Measurements from ENCODE around the gene MACF1. TPM values are rescaled to one million over a fixed set of nuclear protein-coding genes. Genes with fewer than 3 reads are reported as not detected.

The MACF1 gene
- total and polyA plus RNA-seq, 8 donors = 49.8 to 161 (median 89.1) TPM

DNA sequence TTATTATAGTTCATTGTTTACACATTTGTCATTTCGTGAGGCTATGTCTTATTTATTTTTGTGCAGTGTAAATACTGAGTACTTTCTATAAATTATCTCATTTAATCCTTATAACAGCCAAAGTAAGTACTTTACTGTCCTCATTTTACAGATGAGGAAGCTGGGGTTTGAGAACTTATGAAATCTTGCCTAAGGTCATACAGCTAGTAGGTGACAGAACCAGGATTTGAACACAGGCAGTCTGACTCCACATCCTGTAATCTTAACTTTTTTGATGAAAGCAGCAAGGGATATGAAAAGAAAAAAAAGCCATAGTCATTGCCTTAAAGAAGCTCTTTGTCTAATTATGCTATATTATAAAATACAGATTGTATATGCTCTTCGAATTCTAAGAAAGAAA, 179.8 kb downstream of the MACF1 start:
- no peak overlapping the region for H3K27ac ChIP-seq
- TF ChIP-seq, protein P1, sequence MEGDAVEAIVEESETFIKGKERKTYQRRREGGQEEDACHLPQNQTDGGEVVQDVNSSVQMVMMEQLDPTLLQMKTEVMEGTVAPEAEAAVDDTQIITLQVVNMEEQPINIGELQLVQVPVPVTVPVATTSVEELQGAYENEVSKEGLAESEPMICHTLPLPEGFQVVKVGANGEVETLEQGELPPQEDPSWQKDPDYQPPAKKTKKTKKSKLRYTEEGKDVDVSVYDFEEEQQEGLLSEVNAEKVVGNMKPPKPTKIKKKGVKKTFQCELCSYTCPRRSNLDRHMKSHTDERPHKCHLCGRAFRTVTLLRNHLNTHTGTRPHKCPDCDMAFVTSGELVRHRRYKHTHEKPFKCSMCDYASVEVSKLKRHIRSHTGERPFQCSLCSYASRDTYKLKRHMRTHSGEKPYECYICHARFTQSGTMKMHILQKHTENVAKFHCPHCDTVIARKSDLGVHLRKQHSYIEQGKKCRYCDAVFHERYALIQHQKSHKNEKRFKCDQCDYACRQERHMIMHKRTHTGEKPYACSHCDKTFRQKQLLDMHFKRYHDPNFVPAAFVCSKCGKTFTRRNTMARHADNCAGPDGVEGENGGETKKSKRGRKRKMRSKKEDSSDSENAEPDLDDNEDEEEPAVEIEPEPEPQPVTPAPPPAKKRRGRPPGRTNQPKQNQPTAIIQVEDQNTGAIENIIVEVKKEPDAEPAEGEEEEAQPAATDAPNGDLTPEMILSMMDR (IDR thresholded peaks at IDR 0.05) = no peak
- no peaks in the 10 kb centered on the region for H3K9me3 ChIP-seq
- 73 to 83% methylated on average over 2 of the region's 2 CpGs for WGBS, 2 donors
- FAIRE-seq = no peak
- no peaks in the 10 kb centered on the region for H3K4me1 ChIP-seq
- DNase-seq = no peak
- no peak for ATAC-seq
- H3K36me3 ChIP-seq = peaks cover 0 to 55% (median 9%) of the 10 kb centered on the region in 3 donors
- no peak overlapping the region for H3K4me3 ChIP-seq
- intact Hi-C loops (cut with DNase I) = no loop called here
- no peaks in the 10 kb centered on the region for H3K27me3 ChIP-seq

GRCh38 chr1:39385067-39385988, 180.8 kb downstream of the MACF1 start:
- Histone ChIP-seq H3K27me3 (no peaks in the 10 kb centered on the region), H3K4me1 (no peaks in the 10 kb centered on the region), H3K36me3 (peaks cover 0 to 51% (median 9%) of the 10 kb centered on the region in 3 donors), H3K4me3 (no peak overlapping the region), H3K9me3 (no peaks in the 10 kb centered on the region), H3K27ac (no peak overlapping the region)
- intact Hi-C loops (cut with DNase I) = no loop called here
- TF ChIP-seq, protein P1 (IDR thresholded peaks at IDR 0.05) = no peak
- DNase-seq (no peak), ATAC-seq (no peak), FAIRE-seq (no peak)
- 81 to 82% methylated on average over 16 of the region's 16 CpGs for WGBS, 2 donors

GRCh38 chr1:39386997-39387396, 182.5 kb downstream of the MACF1 start:
- peaks cover 0 to 37% (median 4%) of the 10 kb centered on the region in 3 donors for H3K36me3 ChIP-seq
- ATAC-seq = no peak
- no peaks in the 10 kb centered on the region for H3K27me3 ChIP-seq
- no peak overlapping the region for H3K4me3 ChIP-seq
- FAIRE-seq = no peak
- no peak for DNase-seq
- TF ChIP-seq, protein P1 (IDR thresholded peaks at IDR 0.05) = no peak
- 34 to 41% methylated on average over 5 of the region's 5 CpGs for WGBS, 2 donors
- no peak overlapping the region for H3K27ac ChIP-seq
- intact Hi-C loops (cut with DNase I) = no loop called here
- no peaks in the 10 kb centered on the region for H3K9me3 ChIP-seq
- peaks cover 6 to 9% (median 6%) of the 10 kb centered on the region in 3 donors for H3K4me1 ChIP-seq

- 87 to 89% methylated on average over 4 of the region's 4 CpGs for WGBS, 2 donors
- FAIRE-seq (no peak), DNase-seq (no peak), ATAC-seq (peak in 1 of 4 donors; percentile 30)
- intact Hi-C loops (cut with DNase I) = no loop called here
- no peak overlapping the region for H3K27ac ChIP-seq
- TF ChIP-seq, protein P1 (IDR thresholded peaks at IDR 0.05) = no peak
- no peaks in the 10 kb centered on the region for H3K27me3 ChIP-seq
- H3K36me3 ChIP-seq = peaks cover 0 to 35% (median 0%) of the 10 kb centered on the region in 3 donors
- H3K9me3 ChIP-seq = no peaks in the 10 kb centered on the region
- peaks cover 10 to 14% (median 11%) of the 10 kb centered on the region in 3 donors for H3K4me1 ChIP-seq
- H3K4me3 ChIP-seq = no peak overlapping the region
These were observed 183.0 kb downstream of the MACF1 start for GRCh38 chr1:39387452-39387851.

Data from pancreas (tissue), 10 donors.